ENCODE results near the gene HERC5. TPM values are rescaled to one million over a fixed set of nuclear protein-coding genes. Genes with fewer than 3 reads are reported as not detected.
A peak's percentile ranks its signal among the peaks of the same experiment; 100 is the strongest.

The HERC5 gene
- 1 to 10 TPM in 2 of 4 donors, under 1 TPM in 2; 0.55 to 1.5 (median 1.1) TPM for total RNA-seq

GRCh38 chr4:88456670-88457306 lies at the start of gene HERC5:
HERC5 (plus strand) TSS chr4:88457119; CDS start chr4:88457270, 151 bp downstream.
- Histone ChIP-seq H3K36me3 (no peaks in the 10 kb centered on the region), H3K4me3 (peak within 1 kb of the TSS; percentile 67 to 98 (median 71)), H3K27ac (peak within 1 kb of the TSS; percentile 53 to 77 (median 63)), H3K9me3 (no peaks in the 10 kb centered on the region), H3K4me1 (no peaks in the 10 kb centered on the region), H3K27me3 (no peaks in the 10 kb centered on the region)
- DNase-seq (peak; percentile 61 to 82), ATAC-seq (peak; percentile 88 to 95)
- in situ Hi-C loops (cut with MboI; ENCODE audit: low sequenced_read_pairs in 4 of 4) (no loop called here), intact Hi-C loops (cut with DNase I; ENCODE audit: low total_unique reads) (loop anchor here (1.0 to 5.0 kb wide), 4 partner anchors 66 to 237 kb away; partner anchors contain the start of genes HERC6, PPM1K and PYURF)
- peak; percentile 34 to 60 for TF ChIP-seq POLR2A (IDR thresholded peaks at IDR 0.05)
- peak; percentile 45 to 68 (median 62) for TF ChIP-seq CTCF (IDR thresholded peaks at IDR 0.05 in 4 of 5, conservative IDR thresholded peaks at IDR 0.05 in 1 of 5)

GRCh38 chr4:88409206-88409605 lies 47.7 kb upstream of the HERC5 start:
- intact Hi-C loops (cut with DNase I; ENCODE audit: low total_unique reads) (no loop called here), in situ Hi-C loops (cut with MboI; ENCODE audit: low sequenced_read_pairs in 4 of 4) (no loop called here)
- no peak overlapping the region for H3K27ac ChIP-seq
- no peaks in the 10 kb centered on the region for H3K27me3 ChIP-seq
- H3K9me3 ChIP-seq, result no peaks in the 10 kb centered on the region
- no peak for ATAC-seq
- no peak for TF ChIP-seq POLR2A (IDR thresholded peaks at IDR 0.05)
- TF ChIP-seq CTCF (IDR thresholded peaks at IDR 0.05 in 4 of 5, conservative IDR thresholded peaks at IDR 0.05 in 1 of 5), result no peak
- no peak for DNase-seq
- H3K4me1 ChIP-seq, result no peaks in the 10 kb centered on the region
- no peak overlapping the region for H3K4me3 ChIP-seq
- H3K36me3 ChIP-seq, result no peaks in the 10 kb centered on the region

- no peak for ATAC-seq
- Histone ChIP-seq H3K27ac (no peak overlapping the region), H3K27me3 (no peaks in the 10 kb centered on the region), H3K4me3 (no peak overlapping the region), H3K4me1 (no peaks in the 10 kb centered on the region), H3K9me3 (no peaks in the 10 kb centered on the region), H3K36me3 (no peaks in the 10 kb centered on the region)
- no peak for TF ChIP-seq POLR2A (IDR thresholded peaks at IDR 0.05)
- no peak for DNase-seq
- intact Hi-C loops (cut with DNase I; ENCODE audit: low total_unique reads) (no loop called here), in situ Hi-C loops (cut with MboI; ENCODE audit: low sequenced_read_pairs in 4 of 4) (no loop called here)
These were observed 47.1 kb upstream of the HERC5 start for GRCh38 chr4:88409789-88410188.

DNA sequence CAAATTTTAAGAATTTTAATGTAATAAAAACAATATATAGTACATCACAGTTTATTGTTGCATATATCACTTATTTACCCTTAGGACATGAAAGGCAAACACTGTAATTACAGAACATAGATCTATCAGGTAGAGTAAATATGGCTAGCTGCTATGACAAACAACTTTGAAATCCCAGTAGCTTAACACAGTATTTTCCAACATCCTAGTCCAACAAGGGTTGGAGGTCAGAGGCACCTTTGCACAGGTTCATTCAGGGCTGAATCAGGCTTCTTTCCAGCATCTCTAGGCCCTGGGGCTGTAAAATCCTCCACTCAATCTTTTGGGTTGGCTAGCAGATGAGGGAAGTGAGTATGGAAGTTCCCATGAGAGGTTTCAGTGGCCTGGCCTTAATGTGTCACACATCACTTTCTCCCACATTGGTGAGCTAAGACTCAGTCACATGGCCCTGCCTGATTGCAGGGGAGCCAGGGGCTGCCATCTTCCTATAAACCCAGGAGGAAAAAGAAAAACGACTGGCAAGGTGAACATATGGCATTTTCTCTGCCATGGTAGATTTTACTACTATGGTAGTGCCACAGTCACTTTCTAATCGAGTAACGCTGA lies 45.3 kb upstream of the HERC5 start:
- no peak overlapping the region for H3K4me3 ChIP-seq
- TF ChIP-seq POLR2A (IDR thresholded peaks at IDR 0.05), result no peak
- TF ChIP-seq CTCF (IDR thresholded peaks at IDR 0.05 in 4 of 5, conservative IDR thresholded peaks at IDR 0.05 in 1 of 5), result no peak
- intact Hi-C loops (cut with DNase I; ENCODE audit: low total_unique reads), result no loop called here
- H3K27ac ChIP-seq, result no peak overlapping the region
- DNase-seq, result no peak
- no peak for ATAC-seq
- in situ Hi-C loops (cut with MboI; ENCODE audit: low sequenced_read_pairs in 4 of 4), result no loop called here
- no peaks in the 10 kb centered on the region for H3K36me3 ChIP-seq
- no peaks in the 10 kb centered on the region for H3K27me3 ChIP-seq
- no peaks in the 10 kb centered on the region for H3K4me1 ChIP-seq
- no peaks in the 10 kb centered on the region for H3K9me3 ChIP-seq

GRCh38 chr4:88413801-88414200 lies 43.1 kb upstream of the HERC5 start:
- no peak for DNase-seq
- TF ChIP-seq POLR2A (IDR thresholded peaks at IDR 0.05) (no peak), CTCF (IDR thresholded peaks at IDR 0.05 in 4 of 5, conservative IDR thresholded peaks at IDR 0.05 in 1 of 5) (no peak)
- intact Hi-C loops (cut with DNase I; ENCODE audit: low total_unique reads), result no loop called here
- Histone ChIP-seq H3K36me3 (no peaks in the 10 kb centered on the region), H3K4me1 (no peaks in the 10 kb centered on the region), H3K27me3 (no peaks in the 10 kb centered on the region), H3K4me3 (no peak overlapping the region), H3K9me3 (no peaks in the 10 kb centered on the region), H3K27ac (no peak overlapping the region)
- in situ Hi-C loops (cut with MboI; ENCODE audit: low sequenced_read_pairs in 4 of 4), result no loop called here
- no peak for ATAC-seq

All from gastrocnemius medialis (tissue), 4 donors.